H1 (cell line): ENCODE data around the gene RERE. TPM values are rescaled to one million over a fixed set of nuclear protein-coding genes. Genes with fewer than 3 reads are reported as not detected.

Source experiments
- CTCF ChIA-PET: fragments of 300-600 bp; sonication (Branson Sonifier 250); formaldehyde crosslinking; loops from one replicate; lab custom pipeline; 2021; ENCODE audit not compliant: partially characterized antibody; lab: Charles Lee
- POLR2A ChIA-PET: fragments of 300-600 bp; sonication (Branson Sonifier 250); formaldehyde crosslinking; loops from one replicate; lab custom pipeline; 2021; ENCODE audit warnings: inconsistent platforms; ENCODE audit not compliant: partially characterized antibody; lab: Charles Lee
- DNase-seq, 2 experiments: peaks; one replicate each; pipeline versions ENCODE4 v3.0.0 to v3.0.0-alpha.2; 2010 to 2022; ENCODE audit warnings: low spot score in 2 of 2, low read depth in 1 of 2, mixed read lengths in 1 of 2
- FAIRE-seq: peaks from 2 replicates; lab custom pipeline; 2011; peaks lifted over from hg19 to GRCh38; lab: Jason Lieb, UNC
- H2AFZ ChIP-seq: 2 replicates; pipeline ENCODE4 v1.8.1; 2012; ENCODE audit warnings: low read length, inconsistent platforms
- H2AK5ac ChIP-seq: 2 replicates; pipeline ENCODE4 v1.6.1; 2013; ENCODE audit warnings: low read depth, low read length
- H2BK120ac ChIP-seq: replicated peaks from 2 replicates; pipeline ENCODE3; 2013; ENCODE audit warnings: low read depth, low read length, inconsistent platforms
- H2BK12ac ChIP-seq: 2 replicates; pipeline ENCODE4 v1.6.1; 2013; ENCODE audit warnings: low read depth, low read length
- H2BK15ac ChIP-seq: 2 replicates; pipeline ENCODE4 v1.6.1; 2013; ENCODE audit warnings: low read length
- H2BK20ac ChIP-seq: 2 replicates; pipeline ENCODE4 v1.6.1; 2013; ENCODE audit warnings: low read length
- H2BK5ac ChIP-seq: 2 replicates; pipeline ENCODE4 v1.6.1; 2013; ENCODE audit warnings: low read depth, low read length
- H3K14ac ChIP-seq: 2 replicates; pipeline ENCODE4 v1.6.1; 2013; ENCODE audit warnings: inconsistent platforms; ENCODE audit not compliant: insufficient read length
- H3K18ac ChIP-seq: 2 replicates; pipeline ENCODE4 v1.6.1; 2013; ENCODE audit warnings: low read length; ENCODE audit errors: extremely low read depth
- H3K23ac ChIP-seq: 2 replicates; pipeline ENCODE4 v1.6.1; 2013; ENCODE audit warnings: inconsistent platforms; ENCODE audit not compliant: insufficient read length
- H3K23me2 ChIP-seq: 2 replicates; pipeline ENCODE4 v1.6.1; 2013; ENCODE audit warnings: low read depth, low read length
- H3K27ac ChIP-seq: 2 replicates; pipeline ENCODE4 v1.6.1; 2011; ENCODE audit warnings: low read depth, low read length, inconsistent platforms
- H3K27me3 ChIP-seq, 4 experiments: replicated peaks in 1 of 4; 1 replicate in 1 of 4; 2 replicates in 3 of 4; pipeline versions ENCODE4 v1.6.1 to v1.8.1; 2011 to 2013; ENCODE audit warnings: low read length in 3 of 4, mild to moderate bottlenecking in 3 of 4, inconsistent platforms in 2 of 4, mixed read lengths in 2 of 4, moderate library complexity in 1 of 4; ENCODE audit not compliant: control insufficient read depth in 3 of 4, insufficient read depth in 3 of 4; ENCODE audit errors: extremely low read depth in 1 of 4
- H3K36me3 ChIP-seq, 4 experiments: 2 replicates each; pipeline versions ENCODE4 v1.6.1 to v1.8.1; 2011 to 2013; ENCODE audit warnings: mild to moderate bottlenecking in 4 of 4, low read length in 3 of 4, moderate library complexity in 2 of 4, control low read depth in 1 of 4, inconsistent platforms in 1 of 4; ENCODE audit not compliant: insufficient read depth in 4 of 4, control insufficient read depth in 2 of 4
- H3K4ac ChIP-seq: replicated peaks from 2 replicates; pipeline ENCODE3; 2013; ENCODE audit warnings: low read length, low read depth, mixed read lengths, inconsistent platforms; ENCODE audit not compliant: insufficient read length
- H3K4me1 ChIP-seq, 4 experiments: replicated peaks in 1 of 4; 1 replicate in 1 of 4; 2 replicates in 3 of 4; pipeline versions ENCODE4 v1.6.1 to v1.8.1; 2011 to 2013; ENCODE audit warnings: low read length in 3 of 4, inconsistent platforms in 2 of 4, mixed read lengths in 1 of 4; ENCODE audit not compliant: insufficient read depth in 4 of 4, control insufficient read depth in 3 of 4
- H3K4me2 ChIP-seq, 2 experiments: 2 replicates each; pipeline versions ENCODE4 v1.6.1 to v1.8.1; 2011 to 2013; ENCODE audit warnings: low read depth in 2 of 2, low read length in 2 of 2, control low read depth in 1 of 2, inconsistent platforms in 1 of 2, mild to moderate bottlenecking in 1 of 2; ENCODE audit not compliant: insufficient read depth in 1 of 2
- H3K4me3 ChIP-seq, 4 experiments: fragments of 200-600, 300-600 bp in 1 of 4; sonication (generic), shearing (Covaris generic), sonication (Bioruptor Twin) in 1 of 4; 2 replicates each; pipeline versions ENCODE4 v1.5.1 to v1.8.1; 2011 to 2016; ENCODE audit warnings: low read length in 4 of 4, low read depth in 3 of 4, control low read depth in 2 of 4, inconsistent platforms in 2 of 4, mild to moderate bottlenecking in 2 of 4, mixed read lengths in 1 of 4, moderate library complexity in 1 of 4; ENCODE audit not compliant: insufficient read depth in 2 of 4; ENCODE audit errors: extremely low read depth in 1 of 4
- H3K56ac ChIP-seq: replicated peaks from 2 replicates; pipeline ENCODE3; 2013; ENCODE audit warnings: low read depth, mild to moderate bottlenecking, mixed read lengths, low read length, inconsistent platforms; ENCODE audit not compliant: insufficient read length
- H3K79me1 ChIP-seq: 2 replicates; pipeline ENCODE4 v1.6.1; 2013; ENCODE audit warnings: low read depth, low read length, control low read depth
- H3K79me2 ChIP-seq, 2 experiments: 2 replicates each; pipeline versions ENCODE4 v1.6.1 to v1.8.1; 2012 to 2013; ENCODE audit warnings: low read length in 2 of 2, mild to moderate bottlenecking in 2 of 2, inconsistent platforms in 1 of 2; ENCODE audit not compliant: insufficient read depth in 2 of 2, control insufficient read depth in 1 of 2
- H3K9ac ChIP-seq, 4 experiments: replicated peaks in 1 of 4; 1 replicate in 1 of 4; 2 replicates in 3 of 4; pipeline versions ENCODE4 v1.6.1 to v1.8.1; 2011 to 2013; ENCODE audit warnings: low read depth in 3 of 4, low read length in 3 of 4, control low read depth in 2 of 4, mild to moderate bottlenecking in 2 of 4, moderate library complexity in 2 of 4, inconsistent platforms in 1 of 4; ENCODE audit errors: extremely low read depth in 1 of 4
- H3K9me3 ChIP-seq, 2 experiments: 2 replicates each; pipeline versions ENCODE4 v1.6.1 to v1.8.1; 2012 to 2013; ENCODE audit warnings: mild to moderate bottlenecking in 2 of 2, moderate library complexity in 2 of 2, control low read depth in 1 of 2, inconsistent platforms in 1 of 2, low read depth in 1 of 2, low read length in 1 of 2, mixed read lengths in 1 of 2; ENCODE audit not compliant: insufficient read depth in 2 of 2
- H4K20me1 ChIP-seq, 2 experiments: replicated peaks in 1 of 2; 2 replicates each; pipeline versions ENCODE3 to v1.8.1; 2011 to 2013; ENCODE audit warnings: inconsistent platforms in 2 of 2, low read length in 2 of 2, mild to moderate bottlenecking in 1 of 2; ENCODE audit not compliant: insufficient read depth in 2 of 2, control insufficient read depth in 1 of 2
- H4K5ac ChIP-seq: 2 replicates; pipeline ENCODE4 v1.6.1; 2013; ENCODE audit warnings: low read length, low read depth, mixed read lengths, inconsistent platforms; ENCODE audit not compliant: insufficient read length
- H4K8ac ChIP-seq: 2 replicates; pipeline ENCODE4 v1.8.0; 2013; ENCODE audit warnings: mild to moderate bottlenecking, moderate library complexity, low read length, inconsistent platforms; ENCODE audit not compliant: insufficient read depth; ENCODE audit errors: extremely low read depth
- H4K91ac ChIP-seq: replicated peaks from 2 replicates; pipeline ENCODE3; 2013; ENCODE audit warnings: low read length, mixed read lengths, inconsistent platforms; ENCODE audit not compliant: insufficient read length
- JUN ChIP-seq: IDR thresholded peaks from 2 replicates; pipeline ENCODE4 v1.6.1; 2011; ENCODE audit warnings: low read depth, mild to moderate bottlenecking, improper control_type of control experiment, low read length
- POLR2A ChIP-seq, 2 experiments: IDR thresholded peaks; 1 replicate in 1 of 2; 2 replicates in 1 of 2; pipeline ENCODE4 v1.6.1; 2011; ENCODE audit warnings: low read depth in 2 of 2, low read length in 2 of 2, mild to moderate bottlenecking in 2 of 2; ENCODE audit errors: control extremely low read depth in 1 of 2
- RAD21 ChIP-seq, 2 experiments: IDR thresholded peaks in 1 of 2; conservative IDR thresholded peaks in 1 of 2; 2 replicates each; pipeline ENCODE4 v1.6.1; 2011; ENCODE audit warnings: low read depth in 2 of 2, low read length in 2 of 2, improper control_type of control experiment in 1 of 2, inconsistent platforms in 1 of 2, mild to moderate bottlenecking in 1 of 2, moderate library complexity in 1 of 2
- SAP30 ChIP-seq: fragments of 300-600 bp; sonication (generic); IDR thresholded peaks from 2 replicates; pipeline ENCODE4 v1.7.1; 2012; ENCODE audit warnings: low read length, moderate library complexity, mild to moderate bottlenecking, inconsistent platforms; ENCODE audit not compliant: insufficient read depth, insufficient replicate concordance
- SRF ChIP-seq: IDR thresholded peaks from 2 replicates; pipeline ENCODE4 v1.6.1; 2011; ENCODE audit warnings: mild to moderate bottlenecking, low read depth, low read length, moderate library complexity
- WGBS, 2 experiments: shearing (Covaris generic) in 1 of 2; methylation state at CpG; one replicate each; pipeline versions ENCODE4 v1.1.6 to v1.1.7; 2013 to 2015; ENCODE audit warnings: low lambda C conversion rate in 2 of 2, mixed read lengths in 2 of 2, inconsistent platforms in 1 of 2, low coverage in 1 of 2, missing lambda C conversion rate in 1 of 2; ENCODE audit not compliant: insufficient replicate concordance in 2 of 2, insufficient coverage in 1 of 2, insufficient read length in 1 of 2; ENCODE audit errors: extremely low coverage in 1 of 2, missing lambda C conversion rate in 1 of 2; 5-methylcytosine and 5-hydroxymethylcytosine counted together
- polyA plus RNA-seq, 7 experiments: library from polyadenylated mRNA; depleted of rRNA in 3 of 7; stranded (reverse) in 5 of 7; unstranded in 2 of 7; fragments of >200 nt in 5 of 7; fragments of 200-250 nt in 2 of 7; gene quantifications; 1 replicate in 5 of 7; 2 replicates in 1 of 7; 4 replicates in 1 of 7; pipeline versions ENCODE4 v1.2.1 to v1.2.3, GENCODE V29; 2011 to 2013; ENCODE audit warnings: missing spikeins in 2 of 7, mixed read lengths in 2 of 7
- total RNA-seq: library from RNA; stranded (reverse); fragmentation: NEBNext Ultra II Directional; extraction: Animal tissue kit (Norgen Biotek cat#: 25700); gene quantifications from 2 replicates; pipeline ENCODE4 v1.2.1, GENCODE V29; 2021

RERE gene
- total and polyA plus RNA-seq, 2 of the 8 experiments (the other 6 are each of a cell fraction or from before 2014, with no cell fraction given), result 15.3 to 142 TPM

- Histone ChIP-seq H3K9ac (no peak overlapping the region), H3K14ac (no peak overlapping the region), H2BK5ac (no peak overlapping the region), H3K79me2 (peaks cover 35 to 98% of the 10 kb centered on the region in 2 experiments), H3K4me3 (no peak overlapping the region), H4K20me1 (peaks cover 45 to 55% of the 10 kb centered on the region in 2 experiments), H3K4me2 (no peak overlapping the region), H2AK5ac (no peak overlapping the region), H3K56ac (no peak overlapping the region), H3K36me3 (no peaks in the 10 kb centered on the region), H4K91ac (no peak overlapping the region), H4K5ac (no peak overlapping the region), H2BK20ac (no peak overlapping the region), H3K79me1 (peaks cover 9% of the 10 kb centered on the region), H2BK120ac (no peak overlapping the region), H2BK15ac (no peak overlapping the region), H3K23ac (no peak overlapping the region), H3K27ac (no peak overlapping the region), H4K8ac (no peak overlapping the region), H3K27me3 (no peaks in the 10 kb centered on the region), H3K9me3 (no peaks in the 10 kb centered on the region), H3K18ac (no peak overlapping the region), H2AFZ (no peak overlapping the region), H2BK12ac (no peak overlapping the region), H3K23me2 (no peaks in the 10 kb centered on the region), H3K4ac (no peak overlapping the region), H3K4me1 (peaks cover 5 to 12% (median 8%) of the 10 kb centered on the region in 4 experiments; a peak in 6 of 7 replicates)
- POLR2A ChIA-PET, result interaction anchor here (0.7 to 1.4 kb wide), 4 partner anchors 14 to 52 kb away, joined by 3 to 4 read pairs (median 3); no protein-coding TSS in a partner anchor
- WGBS, 2 experiments, result 93% methylated on average over 4 of the region's 4 CpGs; no CpG with 5 or more reads in 1 of the 2 experiments
- CTCF ChIA-PET, result interaction anchor here (0.8 to 7.5 kb wide), 10 partner anchors 10 to 214 kb away, joined by 3 to 58 read pairs (median 4); no protein-coding TSS in a partner anchor
- FAIRE-seq (no peak), DNase-seq (no peak)
- TF ChIP-seq SAP30, result no peak
- TF ChIP-seq SRF, result no peak
- TF ChIP-seq RAD21 (IDR thresholded peaks at IDR 0.05 in 1 of 2, conservative IDR thresholded peaks at IDR 0.05 in 1 of 2; ENCODE audit: low read depth in 2 of 2, low read length in 2 of 2), result no peak
- no peak for TF ChIP-seq POLR2A (IDR thresholded peaks at IDR 0.05; ENCODE audit: control extremely low read depth in 1 of 2, low read depth in 2 of 2, low read length in 2 of 2)
- TF ChIP-seq JUN, result no peak
Measured at GRCh38 chr1:8674481-8674880, 143.0 kb downstream of the RERE start.
